WTC11 (cell line): ENCODE measurements around the gene DSC3. TPM values are rescaled to one million over a fixed set of nuclear protein-coding genes. Genes with fewer than 3 reads are reported as not detected.

Experiments
- ATAC-seq: fragments of 200-7000 bp; cut with Tn5 transposase; 2 replicates; pipeline ENCODE4 v1.10.0; 2021; ENCODE audit warnings: mild to moderate bottlenecking, moderate library complexity
- CTCF ChIA-PET: fragments of 300-600 bp; sonication (Branson Sonifier 250); formaldehyde crosslinking; loops from one replicate; lab custom pipeline; 2021; ENCODE audit warnings: antibody characterized with exemption; lab: Charles Lee
- POLR2A ChIA-PET: fragments of 350-600 bp; sonication (Branson Sonifier 250); formaldehyde crosslinking; loops from one replicate; lab custom pipeline; 2021; ENCODE audit warnings: antibody characterized with exemption; lab: Charles Lee
- DNase-seq: peaks from one replicate; pipeline ENCODE4 v3.0.0; 2021; ENCODE audit warnings: low spot score
- H3K27ac Mint-ChIP-seq: 2 replicates; pipeline ENCODE4 v1.8.0; 2021; ENCODE audit warnings: mixed read lengths
- H3K27me3 Mint-ChIP-seq: 2 replicates; pipeline ENCODE4 v1.8.0; 2021; ENCODE audit warnings: low read depth, mild to moderate bottlenecking, moderate library complexity, mixed read lengths
- H3K36me3 Mint-ChIP-seq: 2 replicates; pipeline ENCODE4 v1.8.0; 2021; ENCODE audit warnings: mixed read lengths
- H3K4me1 Mint-ChIP-seq: 2 replicates; pipeline ENCODE4 v1.8.0; 2022; ENCODE audit warnings: mixed read lengths
- H3K4me3 Mint-ChIP-seq: 2 replicates; pipeline ENCODE4 v1.8.0; 2021; ENCODE audit warnings: mild to moderate bottlenecking, moderate library complexity, mixed read lengths
- H3K9me3 Mint-ChIP-seq: 2 replicates; pipeline ENCODE4 v1.8.0; 2021; ENCODE audit warnings: mixed read lengths
- ATF1 ChIP-seq: sonication (generic); formaldehyde crosslinking; IDR thresholded peaks from 2 replicates; pipeline ENCODE4 v1.8.1; 2023; ENCODE audit warnings: mild to moderate bottlenecking, moderate library complexity, missing genetic modification reagents
- CREB1 ChIP-seq: sonication (generic); formaldehyde crosslinking; IDR thresholded peaks from 2 replicates; pipeline ENCODE4 v1.8.0; 2023; ENCODE audit warnings: mild to moderate bottlenecking, missing genetic modification reagents
- JAZF1 ChIP-seq: fragments of 250-450 bp; sonication (Bioruptor Pico); IDR thresholded peaks from 2 replicates; pipeline ENCODE4 v1.9.0; 2021; ENCODE audit warnings: moderate library complexity, mild to moderate bottlenecking, inconsistent platforms
- KAT7 ChIP-seq: sonication (generic); formaldehyde crosslinking; IDR thresholded peaks from 2 replicates; pipeline ENCODE4 v1.8.1; 2023; ENCODE audit warnings: missing genetic modification reagents, mild to moderate bottlenecking, borderline replicate concordance
- MYBL2 ChIP-seq: sonication (generic); formaldehyde crosslinking; IDR thresholded peaks from 2 replicates; pipeline ENCODE4 v1.8.1; 2023; ENCODE audit warnings: mild to moderate bottlenecking, moderate library complexity, missing genetic modification reagents
- TEAD4 ChIP-seq: sonication (generic); formaldehyde crosslinking; IDR thresholded peaks from 2 replicates; pipeline ENCODE4 v1.8.0; 2022; ENCODE audit warnings: mild to moderate bottlenecking, missing genetic modification reagents
- TP53 ChIP-seq: sonication (generic); formaldehyde crosslinking; IDR thresholded peaks from 2 replicates; pipeline ENCODE4 v1.8.1; 2023; ENCODE audit warnings: mild to moderate bottlenecking, missing genetic modification reagents
- ZNF138 ChIP-seq: sonication (generic); formaldehyde crosslinking; conservative IDR thresholded peaks from 2 replicates; pipeline ENCODE4 v1.8.1; 2022; ENCODE audit warnings: mild to moderate bottlenecking, moderate library complexity, missing genetic modification reagents
- total RNA-seq: library from RNA; stranded (reverse); gene quantifications from 3 replicates; pipeline ENCODE4 v1.2.3, GENCODE V29; 2021
- TF ChIP-seq, protein P1 (sequence below): fragments of 250-450 bp; sonication (Bioruptor Pico); IDR thresholded peaks from 2 replicates; pipeline ENCODE4 v1.8.0; 2021; ENCODE audit warnings: mild to moderate bottlenecking
- TF ChIP-seq, protein P2 (sequence below): sonication (generic); formaldehyde crosslinking; IDR thresholded peaks from 2 replicates; pipeline ENCODE4 v1.8.1; 2022; ENCODE audit warnings: low read depth, mild to moderate bottlenecking, moderate library complexity, missing genetic modification reagents, borderline replicate concordance
- TF ChIP-seq, protein P3 (sequence below): sonication (generic); formaldehyde crosslinking; IDR thresholded peaks from 2 replicates; pipeline ENCODE4 v1.8.0; 2022; ENCODE audit warnings: mild to moderate bottlenecking, missing genetic modification reagents
- TF ChIP-seq, protein P4 (sequence below): sonication (generic); formaldehyde crosslinking; IDR thresholded peaks from 2 replicates; pipeline ENCODE4 v1.8.0; 2023; ENCODE audit warnings: mild to moderate bottlenecking, missing genetic modification reagents
- TF ChIP-seq, protein P5 (sequence below): fragments of 200-600 bp; IDR thresholded peaks from 2 replicates; pipeline ENCODE4 v1.8.0; 2022; ENCODE audit warnings: antibody characterized with exemption
- TF ChIP-seq, protein P6 (sequence below): sonication (generic); formaldehyde crosslinking; IDR thresholded peaks from 2 replicates; pipeline ENCODE4 v1.8.1; 2022; ENCODE audit warnings: low read depth, missing genetic modification reagents, borderline replicate concordance
- TF ChIP-seq, protein P7 (sequence below): sonication (generic); formaldehyde crosslinking; IDR thresholded peaks from 2 replicates; pipeline ENCODE4 v1.8.1; 2022; ENCODE audit warnings: mild to moderate bottlenecking, missing genetic modification reagents, moderate library complexity, borderline replicate concordance

Gene DSC3
- total RNA-seq, 1 experiment from 2014 or later: 2.6 TPM

DNA sequence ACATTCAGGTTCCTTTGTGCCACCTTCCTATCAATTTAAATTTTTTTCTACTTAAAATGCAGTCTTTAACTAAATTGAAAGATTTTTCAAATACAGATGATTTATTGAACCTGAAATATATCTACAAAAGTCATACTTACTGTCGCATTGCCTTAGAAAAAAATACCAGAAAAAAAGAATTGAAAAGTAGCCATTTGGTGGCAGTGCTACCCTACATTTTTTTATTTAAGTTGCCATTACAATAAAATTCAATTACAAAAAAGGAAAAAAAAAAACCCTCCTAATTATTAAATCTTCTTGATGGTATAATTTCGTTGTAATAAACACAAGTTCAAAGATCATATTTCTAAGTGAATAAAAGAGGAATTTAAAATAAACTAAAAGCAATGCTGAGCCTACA, 43.4 kb downstream of the DSC3 start (continued):
- TF ChIP-seq, protein P1, sequence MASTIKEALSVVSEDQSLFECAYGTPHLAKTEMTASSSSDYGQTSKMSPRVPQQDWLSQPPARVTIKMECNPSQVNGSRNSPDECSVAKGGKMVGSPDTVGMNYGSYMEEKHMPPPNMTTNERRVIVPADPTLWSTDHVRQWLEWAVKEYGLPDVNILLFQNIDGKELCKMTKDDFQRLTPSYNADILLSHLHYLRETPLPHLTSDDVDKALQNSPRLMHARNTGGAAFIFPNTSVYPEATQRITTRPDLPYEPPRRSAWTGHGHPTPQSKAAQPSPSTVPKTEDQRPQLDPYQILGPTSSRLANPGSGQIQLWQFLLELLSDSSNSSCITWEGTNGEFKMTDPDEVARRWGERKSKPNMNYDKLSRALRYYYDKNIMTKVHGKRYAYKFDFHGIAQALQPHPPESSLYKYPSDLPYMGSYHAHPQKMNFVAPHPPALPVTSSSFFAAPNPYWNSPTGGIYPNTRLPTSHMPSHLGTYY (CRISPR knock-in tag): no peak
- TF ChIP-seq, protein P2, sequence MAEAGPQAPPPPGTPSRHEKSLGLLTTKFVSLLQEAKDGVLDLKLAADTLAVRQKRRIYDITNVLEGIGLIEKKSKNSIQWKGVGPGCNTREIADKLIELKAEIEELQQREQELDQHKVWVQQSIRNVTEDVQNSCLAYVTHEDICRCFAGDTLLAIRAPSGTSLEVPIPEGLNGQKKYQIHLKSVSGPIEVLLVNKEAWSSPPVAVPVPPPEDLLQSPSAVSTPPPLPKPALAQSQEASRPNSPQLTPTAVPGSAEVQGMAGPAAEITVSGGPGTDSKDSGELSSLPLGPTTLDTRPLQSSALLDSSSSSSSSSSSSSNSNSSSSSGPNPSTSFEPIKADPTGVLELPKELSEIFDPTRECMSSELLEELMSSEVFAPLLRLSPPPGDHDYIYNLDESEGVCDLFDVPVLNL: no peak
- TF ChIP-seq TP53 (CRISPR knock-in tag) (no peak), TEAD4 (CRISPR knock-in tag) (no peak), MYBL2 (CRISPR knock-in tag) (no peak)

DNA sequence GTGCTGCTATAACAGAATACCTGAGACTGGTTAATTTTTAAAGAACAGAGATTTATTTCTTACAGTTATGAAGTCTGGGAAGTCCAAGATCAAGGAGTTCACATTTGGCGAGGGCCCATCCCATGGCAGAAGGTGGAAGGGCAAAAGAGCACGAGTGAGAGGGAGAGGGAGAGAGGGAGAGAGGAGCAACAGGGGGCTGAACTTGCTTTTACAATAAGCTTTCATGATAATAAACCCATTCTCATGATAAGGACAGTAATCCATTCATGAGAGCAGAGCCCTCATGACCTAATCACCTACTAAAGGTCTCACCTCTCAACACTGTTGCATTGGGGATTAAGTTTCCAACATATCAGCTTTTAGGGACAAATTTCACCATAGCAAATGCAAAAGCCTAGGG, 45.3 kb downstream of the DSC3 start:
- peak; percentile 58 for ATAC-seq
- peaks cover 18% of the 10 kb centered on the region for H3K4me1 Mint-ChIP-seq

DNA sequence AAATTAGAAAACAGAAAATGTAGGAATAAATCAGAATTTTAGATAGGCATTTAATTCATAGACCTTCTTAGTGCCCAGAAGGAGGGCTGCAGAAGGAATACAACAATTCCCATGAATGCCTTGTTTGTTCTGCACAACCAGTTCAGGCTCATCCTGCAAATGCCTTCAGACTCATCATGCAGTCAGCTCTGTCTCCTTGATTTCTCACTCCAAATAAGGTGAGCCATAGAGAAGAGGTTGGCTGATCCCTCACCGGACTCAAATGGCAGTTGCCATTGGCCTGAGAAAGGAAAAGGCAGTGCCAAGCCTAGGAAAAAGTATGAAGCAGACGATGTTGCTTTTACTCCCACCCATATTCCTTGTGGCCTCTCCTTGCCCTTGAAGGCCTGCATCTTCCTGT, 50.3 kb downstream of the DSC3 start:
- no peaks in the 10 kb centered on the region for H3K9me3 Mint-ChIP-seq
- H3K4me1 Mint-ChIP-seq: peaks cover 15% of the 10 kb centered on the region
- H3K27ac Mint-ChIP-seq: no peak overlapping the region
- DNase-seq (no peak), ATAC-seq (no peak)
- POLR2A ChIA-PET: no interaction called here
- H3K36me3 Mint-ChIP-seq: no peaks in the 10 kb centered on the region
- H3K4me3 Mint-ChIP-seq: no peak overlapping the region
- CTCF ChIA-PET: interaction anchor here (1.7 kb wide), 1 partner anchor 20 kb away, joined by 6 read pairs; no protein-coding TSS in a partner anchor
- no peaks in the 10 kb centered on the region for H3K27me3 Mint-ChIP-seq
- TF ChIP-seq ATF1 (CRISPR knock-in tag): no peak
- no peak for TF ChIP-seq KAT7 (CRISPR knock-in tag)
- TF ChIP-seq, protein P3, sequence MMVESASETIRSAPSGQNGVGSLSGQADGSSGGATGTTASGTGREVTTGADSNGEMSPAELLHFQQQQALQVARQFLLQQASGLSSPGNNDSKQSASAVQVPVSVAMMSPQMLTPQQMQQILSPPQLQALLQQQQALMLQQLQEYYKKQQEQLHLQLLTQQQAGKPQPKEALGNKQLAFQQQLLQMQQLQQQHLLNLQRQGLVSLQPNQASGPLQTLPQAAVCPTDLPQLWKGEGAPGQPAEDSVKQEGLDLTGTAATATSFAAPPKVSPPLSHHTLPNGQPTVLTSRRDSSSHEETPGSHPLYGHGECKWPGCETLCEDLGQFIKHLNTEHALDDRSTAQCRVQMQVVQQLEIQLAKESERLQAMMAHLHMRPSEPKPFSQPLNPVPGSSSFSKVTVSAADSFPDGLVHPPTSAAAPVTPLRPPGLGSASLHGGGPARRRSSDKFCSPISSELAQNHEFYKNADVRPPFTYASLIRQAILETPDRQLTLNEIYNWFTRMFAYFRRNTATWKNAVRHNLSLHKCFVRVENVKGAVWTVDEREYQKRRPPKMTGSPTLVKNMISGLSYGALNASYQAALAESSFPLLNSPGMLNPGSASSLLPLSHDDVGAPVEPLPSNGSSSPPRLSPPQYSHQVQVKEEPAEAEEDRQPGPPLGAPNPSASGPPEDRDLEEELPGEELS (CRISPR knock-in tag): no peak
- TF ChIP-seq, protein P1 (CRISPR knock-in tag): no peak
- TF ChIP-seq, protein P4, sequence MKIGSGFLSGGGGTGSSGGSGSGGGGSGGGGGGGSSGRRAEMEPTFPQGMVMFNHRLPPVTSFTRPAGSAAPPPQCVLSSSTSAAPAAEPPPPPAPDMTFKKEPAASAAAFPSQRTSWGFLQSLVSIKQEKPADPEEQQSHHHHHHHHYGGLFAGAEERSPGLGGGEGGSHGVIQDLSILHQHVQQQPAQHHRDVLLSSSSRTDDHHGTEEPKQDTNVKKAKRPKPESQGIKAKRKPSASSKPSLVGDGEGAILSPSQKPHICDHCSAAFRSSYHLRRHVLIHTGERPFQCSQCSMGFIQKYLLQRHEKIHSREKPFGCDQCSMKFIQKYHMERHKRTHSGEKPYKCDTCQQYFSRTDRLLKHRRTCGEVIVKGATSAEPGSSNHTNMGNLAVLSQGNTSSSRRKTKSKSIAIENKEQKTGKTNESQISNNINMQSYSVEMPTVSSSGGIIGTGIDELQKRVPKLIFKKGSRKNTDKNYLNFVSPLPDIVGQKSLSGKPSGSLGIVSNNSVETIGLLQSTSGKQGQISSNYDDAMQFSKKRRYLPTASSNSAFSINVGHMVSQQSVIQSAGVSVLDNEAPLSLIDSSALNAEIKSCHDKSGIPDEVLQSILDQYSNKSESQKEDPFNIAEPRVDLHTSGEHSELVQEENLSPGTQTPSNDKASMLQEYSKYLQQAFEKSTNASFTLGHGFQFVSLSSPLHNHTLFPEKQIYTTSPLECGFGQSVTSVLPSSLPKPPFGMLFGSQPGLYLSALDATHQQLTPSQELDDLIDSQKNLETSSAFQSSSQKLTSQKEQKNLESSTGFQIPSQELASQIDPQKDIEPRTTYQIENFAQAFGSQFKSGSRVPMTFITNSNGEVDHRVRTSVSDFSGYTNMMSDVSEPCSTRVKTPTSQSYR (CRISPR knock-in tag): no peak
- TF ChIP-seq, protein P5, sequence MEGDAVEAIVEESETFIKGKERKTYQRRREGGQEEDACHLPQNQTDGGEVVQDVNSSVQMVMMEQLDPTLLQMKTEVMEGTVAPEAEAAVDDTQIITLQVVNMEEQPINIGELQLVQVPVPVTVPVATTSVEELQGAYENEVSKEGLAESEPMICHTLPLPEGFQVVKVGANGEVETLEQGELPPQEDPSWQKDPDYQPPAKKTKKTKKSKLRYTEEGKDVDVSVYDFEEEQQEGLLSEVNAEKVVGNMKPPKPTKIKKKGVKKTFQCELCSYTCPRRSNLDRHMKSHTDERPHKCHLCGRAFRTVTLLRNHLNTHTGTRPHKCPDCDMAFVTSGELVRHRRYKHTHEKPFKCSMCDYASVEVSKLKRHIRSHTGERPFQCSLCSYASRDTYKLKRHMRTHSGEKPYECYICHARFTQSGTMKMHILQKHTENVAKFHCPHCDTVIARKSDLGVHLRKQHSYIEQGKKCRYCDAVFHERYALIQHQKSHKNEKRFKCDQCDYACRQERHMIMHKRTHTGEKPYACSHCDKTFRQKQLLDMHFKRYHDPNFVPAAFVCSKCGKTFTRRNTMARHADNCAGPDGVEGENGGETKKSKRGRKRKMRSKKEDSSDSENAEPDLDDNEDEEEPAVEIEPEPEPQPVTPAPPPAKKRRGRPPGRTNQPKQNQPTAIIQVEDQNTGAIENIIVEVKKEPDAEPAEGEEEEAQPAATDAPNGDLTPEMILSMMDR: no peak
- TF ChIP-seq, protein P6, sequence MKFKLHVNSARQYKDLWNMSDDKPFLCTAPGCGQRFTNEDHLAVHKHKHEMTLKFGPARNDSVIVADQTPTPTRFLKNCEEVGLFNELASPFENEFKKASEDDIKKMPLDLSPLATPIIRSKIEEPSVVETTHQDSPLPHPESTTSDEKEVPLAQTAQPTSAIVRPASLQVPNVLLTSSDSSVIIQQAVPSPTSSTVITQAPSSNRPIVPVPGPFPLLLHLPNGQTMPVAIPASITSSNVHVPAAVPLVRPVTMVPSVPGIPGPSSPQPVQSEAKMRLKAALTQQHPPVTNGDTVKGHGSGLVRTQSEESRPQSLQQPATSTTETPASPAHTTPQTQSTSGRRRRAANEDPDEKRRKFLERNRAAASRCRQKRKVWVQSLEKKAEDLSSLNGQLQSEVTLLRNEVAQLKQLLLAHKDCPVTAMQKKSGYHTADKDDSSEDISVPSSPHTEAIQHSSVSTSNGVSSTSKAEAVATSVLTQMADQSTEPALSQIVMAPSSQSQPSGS (CRISPR knock-in tag): no peak
- TF ChIP-seq, protein P2: no peak
- TF ChIP-seq, protein P7, sequence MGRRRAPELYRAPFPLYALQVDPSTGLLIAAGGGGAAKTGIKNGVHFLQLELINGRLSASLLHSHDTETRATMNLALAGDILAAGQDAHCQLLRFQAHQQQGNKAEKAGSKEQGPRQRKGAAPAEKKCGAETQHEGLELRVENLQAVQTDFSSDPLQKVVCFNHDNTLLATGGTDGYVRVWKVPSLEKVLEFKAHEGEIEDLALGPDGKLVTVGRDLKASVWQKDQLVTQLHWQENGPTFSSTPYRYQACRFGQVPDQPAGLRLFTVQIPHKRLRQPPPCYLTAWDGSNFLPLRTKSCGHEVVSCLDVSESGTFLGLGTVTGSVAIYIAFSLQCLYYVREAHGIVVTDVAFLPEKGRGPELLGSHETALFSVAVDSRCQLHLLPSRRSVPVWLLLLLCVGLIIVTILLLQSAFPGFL: no peak

More for the DNA sequence above, 45.3 kb downstream of the DSC3 start:
- DNase-seq: no peak
- TF ChIP-seq CREB1 (no peak), JAZF1 (CRISPR knock-in tag) (no peak), ZNF138 (CRISPR knock-in tag) (no peak)
- TF ChIP-seq, all 79 proteins: peak for 0
- Mint-ChIP-seq H3K4me3 (no peak overlapping the region), H3K9me3 (no peaks in the 10 kb centered on the region), H3K27me3 (no peaks in the 10 kb centered on the region), H3K27ac (no peak overlapping the region), H3K36me3 (no peaks in the 10 kb centered on the region)
- POLR2A ChIA-PET: no interaction called here
- CTCF ChIA-PET: no interaction called here
